Peyer's patch (tissue), 4 donors: Measurements from ENCODE around the gene UIMC1.

Source experiments
- CTCF ChIP-seq, 6 experiments: fragments of 450-650 bp in 4 of 6; fragments of 200-600 bp in 2 of 6; sonication (generic) in 1 of 6; IDR thresholded peaks; one replicate each; pipeline ENCODE4 v1.5.1; 2017 to 2019; ENCODE audit warnings: antibody characterized with exemption in 6 of 6, mild to moderate bottlenecking in 3 of 6, moderate library complexity in 1 of 6
- POLR2A ChIP-seq, 2 donors: fragments of 450-650 bp; IDR thresholded peaks; one replicate each; pipeline ENCODE4 v1.5.1; 2017; ENCODE audit warnings: antibody characterized with exemption in 2 of 2, mild to moderate bottlenecking in 2 of 2, moderate library complexity in 2 of 2

- TF ChIP-seq POLR2A (IDR thresholded peaks at IDR 0.05) (no peak), CTCF (IDR thresholded peaks at IDR 0.05) (no peak)
These were observed 34.3 kb upstream of the UIMC1 start for GRCh38 chr5:177040814-177041420.
